A673 (cell line): Measurements from ENCODE around the gene GLIPR1. TPM values are rescaled to one million over a fixed set of nuclear protein-coding genes. Genes with fewer than 3 reads are reported as not detected.

Experiments
- BruUV-seq: library from RNA; stranded (reverse); fragments of 400-500 nt; replicated peaks from 2 replicates; lab custom pipeline; 2021; lab: Mats Ljungman, UMichigan
- CTCF ChIA-PET: fragments of 300-600 bp; sonication (Branson Sonifier 250); formaldehyde crosslinking; loops from one replicate; lab custom pipeline; 2022; ENCODE audit warnings: antibody characterized with exemption; lab: Charles Lee
- POLR2A ChIA-PET: fragments of 300-600 bp; sonication (Branson Sonifier 250); formaldehyde crosslinking; loops from one replicate; lab custom pipeline; 2022; ENCODE audit warnings: antibody characterized with exemption; ENCODE audit not compliant: low non-redundant PET; lab: Charles Lee
- DNase-seq: peaks from one replicate; pipeline ENCODE4 v3.0.0-alpha.2; 2015; ENCODE audit warnings: low spot score
- H3K27ac ChIP-seq: fragments of 200-600 bp; sonication (generic); 2 replicates; pipeline ENCODE4 v1.5.1; 2016; ENCODE audit warnings: mixed run types, low read depth, mild to moderate bottlenecking, mixed read lengths, antibody characterized with exemption, low read length; ENCODE audit not compliant: poor library complexity, severe bottlenecking
- H3K27me3 ChIP-seq: fragments of 200-600 bp; sonication (generic); replicated peaks from 2 replicates; pipeline ENCODE4 v1.6.1; 2017; ENCODE audit warnings: mixed run types, low read depth, mild to moderate bottlenecking, mixed read lengths, antibody characterized with exemption, low read length; ENCODE audit not compliant: insufficient read depth, poor library complexity
- H3K36me3 ChIP-seq: fragments of 200-600 bp; sonication (generic); 2 replicates; pipeline ENCODE4 v1.6.1; 2016; ENCODE audit warnings: mixed run types, mild to moderate bottlenecking, mixed read lengths, antibody characterized with exemption, low read length; ENCODE audit not compliant: insufficient read depth, poor library complexity, severe bottlenecking
- H3K4me1 ChIP-seq: fragments of 200-600 bp; sonication (generic); 2 replicates; pipeline ENCODE4 v1.6.1; 2017; ENCODE audit warnings: mixed run types, mild to moderate bottlenecking, mixed read lengths, antibody characterized with exemption, low read length; ENCODE audit not compliant: insufficient read depth, poor library complexity, severe bottlenecking
- H3K4me3 ChIP-seq: fragments of 200-600 bp; sonication (generic); 2 replicates; pipeline ENCODE4 v1.5.1; 2016; ENCODE audit warnings: low read depth, mixed run types, mild to moderate bottlenecking, mixed read lengths, low read length; ENCODE audit not compliant: poor library complexity, severe bottlenecking
- H3K9me3 ChIP-seq: fragments of 200-600 bp; sonication (generic); 2 replicates; pipeline ENCODE4 v1.6.1; 2016; ENCODE audit warnings: mixed run types, low read depth, mild to moderate bottlenecking, mixed read lengths, antibody characterized with exemption, low read length; ENCODE audit not compliant: poor library complexity, severe bottlenecking
- EZH2 ChIP-seq: fragments of 200-600 bp; sonication (generic); IDR thresholded peaks from 2 replicates; pipeline ENCODE4 v1.6.1; 2017; ENCODE audit warnings: borderline replicate concordance, low read depth, mild to moderate bottlenecking, mixed read lengths, antibody characterized with exemption, low read length; ENCODE audit not compliant: poor library complexity, severe bottlenecking
- intact Hi-C: fragments of 100-400 bp; cut with micrococcal nuclease; formaldehyde crosslinking; loops from one replicate; pipeline ENCODE4 v1.10.0; 2022; ENCODE audit not compliant: unreplicated experiment
- total RNA-seq: library from RNA; stranded (reverse); gene quantifications from 2 replicates; pipeline ENCODE4 v1.2.3, GENCODE V29; 2021
- TF ChIP-seq, protein P1 (sequence below): fragments of 300-800, 200-600 bp; sonication (generic); conservative IDR thresholded peaks from 2 replicates; pipeline ENCODE4 v1.5.1; 2017; ENCODE audit warnings: low read depth, mild to moderate bottlenecking, antibody characterized with exemption, low read length, moderate library complexity, mixed read lengths

The GLIPR1 gene
- total RNA-seq, 1 experiment from 2014 or later, result 19.7 TPM

DNA sequence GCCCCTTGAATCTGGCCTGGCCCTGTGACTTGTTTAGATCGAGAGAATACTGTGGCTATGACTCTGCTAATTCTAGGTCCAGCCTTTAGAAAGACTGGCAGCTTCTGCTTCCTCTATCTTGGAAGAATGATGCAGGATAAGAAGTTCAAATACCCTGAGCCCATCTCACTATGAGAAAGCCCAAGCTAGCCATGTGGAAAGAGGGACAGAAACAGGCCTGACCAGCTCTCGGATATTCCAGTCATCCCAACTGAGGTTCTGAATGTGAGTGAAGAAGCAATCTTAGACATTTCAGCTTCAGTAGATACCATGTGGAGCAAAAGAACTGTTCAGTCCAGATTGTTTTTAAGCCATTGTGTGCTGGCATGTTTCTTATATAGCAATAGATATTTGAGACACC is 48.1 kb downstream of the GLIPR1 start:
- H3K9me3 ChIP-seq, result no peaks in the 10 kb centered on the region
- BruUV-seq, result no TSS peak
- intact Hi-C loops, result loop anchor here (5.0 to 10.0 kb wide), 2 partner anchors 816 to 929 kb away; partner anchors contain the start of gene BBS10
- no peaks in the 10 kb centered on the region for H3K27me3 ChIP-seq
- H3K27ac ChIP-seq, result no peak overlapping the region
- POLR2A ChIA-PET, result no interaction called here
- CTCF ChIA-PET, result no interaction called here
- DNase-seq, result no peak
- no peaks in the 10 kb centered on the region for H3K36me3 ChIP-seq
- no peak for TF ChIP-seq EZH2
- TF ChIP-seq, protein P1, sequence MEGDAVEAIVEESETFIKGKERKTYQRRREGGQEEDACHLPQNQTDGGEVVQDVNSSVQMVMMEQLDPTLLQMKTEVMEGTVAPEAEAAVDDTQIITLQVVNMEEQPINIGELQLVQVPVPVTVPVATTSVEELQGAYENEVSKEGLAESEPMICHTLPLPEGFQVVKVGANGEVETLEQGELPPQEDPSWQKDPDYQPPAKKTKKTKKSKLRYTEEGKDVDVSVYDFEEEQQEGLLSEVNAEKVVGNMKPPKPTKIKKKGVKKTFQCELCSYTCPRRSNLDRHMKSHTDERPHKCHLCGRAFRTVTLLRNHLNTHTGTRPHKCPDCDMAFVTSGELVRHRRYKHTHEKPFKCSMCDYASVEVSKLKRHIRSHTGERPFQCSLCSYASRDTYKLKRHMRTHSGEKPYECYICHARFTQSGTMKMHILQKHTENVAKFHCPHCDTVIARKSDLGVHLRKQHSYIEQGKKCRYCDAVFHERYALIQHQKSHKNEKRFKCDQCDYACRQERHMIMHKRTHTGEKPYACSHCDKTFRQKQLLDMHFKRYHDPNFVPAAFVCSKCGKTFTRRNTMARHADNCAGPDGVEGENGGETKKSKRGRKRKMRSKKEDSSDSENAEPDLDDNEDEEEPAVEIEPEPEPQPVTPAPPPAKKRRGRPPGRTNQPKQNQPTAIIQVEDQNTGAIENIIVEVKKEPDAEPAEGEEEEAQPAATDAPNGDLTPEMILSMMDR, result no peak
- H3K4me1 ChIP-seq, result no peaks in the 10 kb centered on the region
- H3K4me3 ChIP-seq, result no peak overlapping the region

GRCh38 chr12:75529316-75529715 is 48.8 kb downstream of the GLIPR1 start:
- H3K36me3 ChIP-seq, result no peaks in the 10 kb centered on the region
- no peaks in the 10 kb centered on the region for H3K9me3 ChIP-seq
- no peaks in the 10 kb centered on the region for H3K27me3 ChIP-seq
- H3K4me3 ChIP-seq, result no peak overlapping the region
- intact Hi-C loops, result loop anchor here (5.0 to 10.0 kb wide), 2 partner anchors 815 to 928 kb away; partner anchors contain the start of gene BBS10
- no peaks in the 10 kb centered on the region for H3K4me1 ChIP-seq
- TF ChIP-seq, protein P1, result no peak
- TF ChIP-seq EZH2, result no peak
- DNase-seq, result no peak
- CTCF ChIA-PET, result no interaction called here
- BruUV-seq, result no TSS peak
- H3K27ac ChIP-seq, result no peak overlapping the region
- POLR2A ChIA-PET, result no interaction called here

- no peaks in the 10 kb centered on the region for H3K4me1 ChIP-seq
- ChIA-PET POLR2A (no interaction called here), CTCF (no interaction called here)
- no peaks in the 10 kb centered on the region for H3K9me3 ChIP-seq
- no peak overlapping the region for H3K4me3 ChIP-seq
- BruUV-seq, result no TSS peak
- no peaks in the 10 kb centered on the region for H3K27me3 ChIP-seq
- TF ChIP-seq, protein P1, result no peak
- intact Hi-C loops, result loop anchor here (5.0 to 10.0 kb wide), 2 partner anchors 815 to 927 kb away; partner anchors contain the start of gene BBS10
- no peak overlapping the region for H3K27ac ChIP-seq
- H3K36me3 ChIP-seq, result no peaks in the 10 kb centered on the region
- no peak for DNase-seq
Observed at GRCh38 chr12:75529826-75530225, 49.3 kb downstream of the GLIPR1 start.
